GM21390 (cell line): ENCODE results near the gene HSPB6.

Source experiments
- ATAC-seq: cut with Tn5 transposase; IDR thresholded peaks from one replicate; pipeline ENCODE4 v1.9.1; 2021; ENCODE audit not compliant: unreplicated experiment

The HSPB6 gene

GRCh38 chr19:35717665-35718344 lies 39.0 kb downstream of the HSPB6 start, which contains the start of gene KMT2B:
Gene KMT2B (plus strand): TSS chr19:35718003. CDS start chr19:35718019, 16 bp downstream.
- ATAC-seq: no peak

DNA sequence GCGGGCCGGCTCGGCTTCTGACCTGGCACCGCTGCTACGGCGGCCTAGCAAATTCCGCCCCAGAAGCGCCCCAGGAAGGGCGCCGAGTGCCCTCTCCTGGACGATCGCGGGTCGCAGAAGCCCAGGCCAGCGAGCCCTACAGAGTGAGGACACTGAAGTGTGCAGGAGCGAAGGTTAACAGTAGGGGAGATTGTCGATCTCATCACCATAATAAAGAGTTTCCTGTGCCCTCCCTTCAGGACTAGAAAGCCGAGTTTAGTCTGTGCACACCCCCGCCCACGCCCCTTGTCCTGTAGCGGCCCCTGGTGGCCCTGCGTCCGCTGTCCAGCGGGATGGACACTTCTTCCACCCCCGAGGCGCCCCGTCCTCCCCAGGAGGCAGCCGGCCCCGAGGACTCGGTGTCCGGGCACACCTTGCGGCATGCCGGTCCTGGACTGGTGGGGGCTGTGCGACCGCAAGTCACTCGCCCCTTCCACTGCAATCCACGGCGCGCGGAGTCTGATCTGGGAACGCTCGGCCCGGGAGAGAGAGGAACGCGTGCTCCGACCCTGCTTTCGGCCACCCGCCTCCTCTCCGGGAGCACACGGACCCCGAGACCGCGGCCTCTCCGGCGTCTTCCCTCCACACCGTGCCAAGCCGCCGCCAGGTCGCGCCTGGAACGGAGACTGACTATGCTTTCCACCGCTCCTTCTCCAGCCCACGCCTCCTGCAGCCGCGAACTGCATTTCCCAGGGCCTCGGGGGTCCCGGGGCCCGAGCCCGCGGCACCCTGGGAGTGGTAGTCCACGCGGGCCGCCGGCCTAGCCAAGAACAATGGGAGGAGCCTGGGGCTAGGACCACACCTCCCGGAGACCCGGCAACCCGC lies 39.8 kb downstream of the HSPB6 start:
- ATAC-seq: peak; percentile 55

GRCh38 chr19:35715981-35716800 lies 40.6 kb downstream of the HSPB6 start:
- ATAC-seq: no peak

GRCh38 chr19:35715355-35715809 lies 41.4 kb downstream of the HSPB6 start:
- no peak for ATAC-seq

DNA sequence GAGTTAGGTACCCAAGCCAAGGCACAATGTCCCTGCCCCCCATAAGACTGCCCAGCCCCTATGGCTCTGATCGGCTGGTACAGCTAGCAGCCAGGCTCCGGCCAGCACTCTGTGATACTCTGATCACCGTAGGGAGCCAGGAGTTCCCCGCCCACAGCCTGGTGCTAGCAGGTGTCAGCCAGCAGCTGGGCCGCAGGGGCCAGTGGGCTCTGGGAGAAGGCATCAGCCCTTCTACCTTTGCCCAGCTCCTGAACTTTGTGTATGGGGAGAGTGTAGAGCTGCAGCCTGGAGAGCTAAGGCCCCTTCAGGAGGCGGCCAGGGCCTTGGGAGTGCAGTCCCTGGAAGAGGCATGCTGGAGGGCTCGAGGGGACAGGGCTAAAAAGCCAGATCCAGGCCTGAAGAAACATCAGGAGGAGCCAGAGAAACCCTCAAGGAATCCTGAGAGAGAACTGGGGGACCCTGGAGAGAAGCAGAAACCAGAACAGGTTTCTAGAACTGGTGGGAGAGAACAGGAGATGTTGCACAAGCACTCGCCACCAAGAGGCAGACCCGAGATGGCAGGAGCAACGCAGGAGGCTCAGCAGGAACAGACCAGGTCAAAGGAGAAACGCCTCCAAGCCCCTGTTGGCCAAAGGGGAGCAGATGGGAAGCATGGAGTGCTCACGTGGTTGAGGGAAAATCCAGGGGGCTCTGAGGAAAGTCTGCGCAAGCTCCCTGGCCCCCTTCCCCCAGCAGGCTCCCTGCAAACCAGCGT lies 42.1 kb downstream of the HSPB6 start:
- no peak for ATAC-seq

- no peak for ATAC-seq
These were observed 42.8 kb downstream of the HSPB6 start for GRCh38 chr19:35713904-35714495.

DNA sequence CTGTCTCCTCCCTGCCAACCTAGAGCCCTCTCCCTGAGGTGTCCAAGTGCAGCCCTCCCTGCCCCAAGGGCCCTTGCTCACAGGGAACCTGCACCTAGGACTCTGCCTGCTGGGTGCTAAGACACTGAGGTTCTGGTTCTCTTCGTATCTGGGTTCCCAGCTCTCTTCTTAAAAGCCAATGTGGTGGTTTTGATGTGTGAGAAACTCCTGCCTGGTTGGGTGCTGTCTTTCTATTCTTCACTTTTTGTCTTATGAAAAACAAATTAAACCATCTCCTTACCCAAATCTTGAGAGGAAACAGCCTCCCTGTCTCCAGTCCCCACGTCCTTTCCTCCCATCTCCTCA lies 43.4 kb downstream of the HSPB6 start:
- ATAC-seq: no peak

GRCh38 chr19:35712567-35713505 lies 44.0 kb downstream of the HSPB6 start:
- peak; percentile 18 for ATAC-seq

DNA sequence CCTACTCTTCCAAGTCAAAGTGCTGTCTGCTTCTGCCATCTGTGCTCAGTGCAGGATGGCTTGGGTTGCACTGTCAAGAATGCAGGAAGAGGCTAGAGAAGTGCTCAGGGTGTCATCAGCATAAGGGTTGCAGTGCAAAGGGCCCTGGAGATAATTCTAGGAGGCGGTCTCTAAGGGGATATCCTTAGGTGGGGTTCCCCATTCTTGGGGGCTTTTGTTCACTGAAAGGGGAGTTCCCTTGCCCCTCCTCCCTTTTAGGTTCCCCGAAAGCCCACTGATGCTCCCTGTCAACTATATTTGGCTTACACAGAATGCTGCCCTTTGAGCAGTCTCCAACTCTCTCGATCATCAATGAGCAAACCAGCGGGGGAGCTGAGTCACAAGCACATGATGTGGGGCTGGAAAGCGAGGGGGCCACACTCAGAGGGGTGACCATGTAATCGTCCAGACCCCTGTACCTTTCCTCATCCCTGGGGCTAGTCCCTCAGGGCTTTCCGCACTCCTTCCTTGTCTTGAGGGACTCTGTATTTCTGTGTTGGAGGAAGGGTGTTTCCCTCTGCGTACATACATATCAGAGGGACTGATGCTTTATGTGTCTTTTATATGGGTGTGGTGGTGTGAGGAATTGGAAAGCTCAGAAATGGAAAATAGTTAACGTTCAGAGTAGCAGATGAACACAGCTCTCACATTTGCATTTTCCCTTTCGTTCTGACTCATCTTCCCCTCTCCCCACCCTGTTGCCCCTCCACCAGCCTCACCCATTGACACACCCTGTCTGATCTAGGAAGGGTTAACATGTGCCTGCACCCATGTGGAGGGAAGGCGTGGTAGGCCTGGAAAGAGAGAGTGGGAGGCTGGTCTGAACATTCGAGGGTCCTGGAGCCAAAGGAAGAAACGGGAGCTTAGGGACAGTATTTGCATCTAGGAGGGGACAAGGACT lies 45.8 kb downstream of the HSPB6 start:
- peak; percentile 37 for ATAC-seq

GRCh38 chr19:35708391-35708790 lies 48.4 kb downstream of the HSPB6 start:
- no peak for ATAC-seq
